Measurements from ENCODE around the gene HSPA1A. TPM values are rescaled to one million over a fixed set of nuclear protein-coding genes. Genes with fewer than 3 reads are reported as not detected.

HSPA1A gene
- total and polyA plus RNA-seq, 9 of the 15 experiments (the other 6 are each of a cell fraction or from before 2014, with no cell fraction given): 2.2 to 273 (median 107) TPM

DNA sequence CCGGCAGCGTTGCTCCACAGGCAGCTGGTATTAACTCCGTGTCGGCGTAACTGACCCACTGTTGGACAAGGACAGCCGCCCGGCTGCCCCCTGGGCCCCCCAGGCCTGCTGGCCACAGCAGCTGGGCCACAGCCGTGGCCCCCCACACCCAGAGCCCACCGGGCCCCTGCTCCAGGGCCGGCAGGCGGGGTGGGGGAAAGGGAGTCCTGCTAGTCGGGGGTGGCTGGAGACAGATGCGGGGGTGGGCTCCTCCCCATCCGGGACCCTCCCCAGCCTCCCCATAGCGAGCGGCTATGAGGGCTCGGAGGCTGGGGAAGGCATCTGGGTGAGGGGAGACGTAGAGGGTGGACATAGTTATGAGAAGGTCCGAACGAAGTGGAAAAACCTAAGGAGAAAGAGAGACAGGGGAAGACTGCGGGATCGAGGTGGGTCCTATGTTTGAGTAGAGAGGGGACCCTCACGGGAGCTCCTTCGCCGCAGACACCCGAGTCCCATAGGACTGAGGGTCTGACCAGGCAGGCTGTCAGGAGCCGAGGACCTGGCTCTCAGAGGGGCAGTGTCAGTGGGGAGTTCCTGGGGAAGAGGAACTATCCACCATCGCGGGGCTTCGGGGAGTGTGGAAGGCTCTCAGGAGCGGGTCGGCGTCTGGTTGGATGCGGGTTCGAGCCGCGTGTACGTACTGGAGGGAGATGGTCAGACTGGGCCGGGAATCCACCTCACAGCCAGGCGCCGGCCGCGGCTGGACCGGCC, 20.3 kb upstream of the HSPA1A start (continued):
- TF ChIP-seq, protein P1, sequence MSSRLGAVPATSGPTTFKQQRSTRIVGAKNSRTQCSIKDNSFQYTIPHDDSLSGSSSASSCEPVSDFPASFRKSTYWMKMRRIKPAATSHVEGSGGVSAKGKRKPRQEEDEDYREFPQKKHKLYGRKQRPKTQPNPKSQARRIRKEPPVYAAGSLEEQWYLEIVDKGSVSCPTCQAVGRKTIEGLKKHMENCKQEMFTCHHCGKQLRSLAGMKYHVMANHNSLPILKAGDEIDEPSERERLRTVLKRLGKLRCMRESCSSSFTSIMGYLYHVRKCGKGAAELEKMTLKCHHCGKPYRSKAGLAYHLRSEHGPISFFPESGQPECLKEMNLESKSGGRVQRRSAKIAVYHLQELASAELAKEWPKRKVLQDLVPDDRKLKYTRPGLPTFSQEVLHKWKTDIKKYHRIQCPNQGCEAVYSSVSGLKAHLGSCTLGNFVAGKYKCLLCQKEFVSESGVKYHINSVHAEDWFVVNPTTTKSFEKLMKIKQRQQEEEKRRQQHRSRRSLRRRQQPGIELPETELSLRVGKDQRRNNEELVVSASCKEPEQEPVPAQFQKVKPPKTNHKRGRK (tag; IDR thresholded peaks at IDR 0.05): no peak
- TF ChIP-seq, protein P2, sequence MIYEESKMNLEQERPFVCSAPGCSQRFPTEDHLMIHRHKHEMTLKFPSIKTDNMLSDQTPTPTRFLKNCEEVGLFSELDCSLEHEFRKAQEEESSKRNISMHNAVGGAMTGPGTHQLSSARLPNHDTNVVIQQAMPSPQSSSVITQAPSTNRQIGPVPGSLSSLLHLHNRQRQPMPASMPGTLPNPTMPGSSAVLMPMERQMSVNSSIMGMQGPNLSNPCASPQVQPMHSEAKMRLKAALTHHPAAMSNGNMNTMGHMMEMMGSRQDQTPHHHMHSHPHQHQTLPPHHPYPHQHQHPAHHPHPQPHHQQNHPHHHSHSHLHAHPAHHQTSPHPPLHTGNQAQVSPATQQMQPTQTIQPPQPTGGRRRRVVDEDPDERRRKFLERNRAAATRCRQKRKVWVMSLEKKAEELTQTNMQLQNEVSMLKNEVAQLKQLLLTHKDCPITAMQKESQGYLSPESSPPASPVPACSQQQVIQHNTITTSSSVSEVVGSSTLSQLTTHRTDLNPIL (CRISPR knock-in tag; IDR thresholded peaks at IDR 0.05): no peak
- TF ChIP-seq NFE2L1 (tag; IDR thresholded peaks at IDR 0.05; ENCODE audit: borderline replicate concordance, low read depth) (no peak), JUN (IDR thresholded peaks at IDR 0.05; ENCODE audit: borderline replicate concordance, low read depth, low read length) (no peak), JUN (CRISPR knock-in tag; IDR thresholded peaks at IDR 0.05; ENCODE audit: borderline replicate concordance) (no peak; the same call in 1 of the 2 replicates), CBX2 (IDR thresholded peaks at IDR 0.05; ENCODE audit: insufficient read depth, low read length, poor library complexity, severe bottlenecking) (no peak), ZNF347 (CRISPR knock-in tag; IDR thresholded peaks at IDR 0.05; ENCODE audit: low read depth) (no peak), SMARCA5 (IDR thresholded peaks at IDR 0.05) (no peak), PRMT5 (CRISPR knock-in tag; IDR thresholded peaks at IDR 0.05) (no peak), PCBP1 (IDR thresholded peaks at IDR 0.05; ENCODE audit: low read depth, low read length, poor library complexity, severe bottlenecking) (no peak), CBX1 (IDR thresholded peaks at IDR 0.05; ENCODE audit: low read depth) (no peak), NEUROD1 (IDR thresholded peaks at IDR 0.05; ENCODE audit: borderline replicate concordance, low read depth, low read length, partially characterized antibody) (no peak), CSDE1 (IDR thresholded peaks at IDR 0.05) (no peak; a peak in 1 of 4 replicates), ZNF316 (IDR thresholded peaks at IDR 0.05) (peak; percentile 30), GATAD2A (IDR thresholded peaks at IDR 0.05) (no peak)
- TF ChIP-seq, protein P3, sequence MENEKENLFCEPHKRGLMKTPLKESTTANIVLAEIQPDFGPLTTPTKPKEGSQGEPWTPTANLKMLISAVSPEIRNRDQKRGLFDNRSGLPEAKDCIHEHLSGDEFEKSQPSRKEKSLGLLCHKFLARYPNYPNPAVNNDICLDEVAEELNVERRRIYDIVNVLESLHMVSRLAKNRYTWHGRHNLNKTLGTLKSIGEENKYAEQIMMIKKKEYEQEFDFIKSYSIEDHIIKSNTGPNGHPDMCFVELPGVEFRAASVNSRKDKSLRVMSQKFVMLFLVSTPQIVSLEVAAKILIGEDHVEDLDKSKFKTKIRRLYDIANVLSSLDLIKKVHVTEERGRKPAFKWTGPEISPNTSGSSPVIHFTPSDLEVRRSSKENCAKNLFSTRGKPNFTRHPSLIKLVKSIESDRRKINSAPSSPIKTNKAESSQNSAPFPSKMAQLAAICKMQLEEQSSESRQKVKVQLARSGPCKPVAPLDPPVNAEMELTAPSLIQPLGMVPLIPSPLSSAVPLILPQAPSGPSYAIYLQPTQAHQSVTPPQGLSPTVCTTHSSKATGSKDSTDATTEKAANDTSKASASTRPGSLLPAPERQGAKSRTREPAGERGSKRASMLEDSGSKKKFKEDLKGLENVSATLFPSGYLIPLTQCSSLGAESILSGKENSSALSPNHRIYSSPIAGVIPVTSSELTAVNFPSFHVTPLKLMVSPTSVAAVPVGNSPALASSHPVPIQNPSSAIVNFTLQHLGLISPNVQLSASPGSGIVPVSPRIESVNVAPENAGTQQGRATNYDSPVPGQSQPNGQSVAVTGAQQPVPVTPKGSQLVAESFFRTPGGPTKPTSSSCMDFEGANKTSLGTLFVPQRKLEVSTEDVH (IDR thresholded peaks at IDR 0.05; ENCODE audit: low read depth, partially characterized antibody): peak; percentile 42
- TF ChIP-seq, protein P4, sequence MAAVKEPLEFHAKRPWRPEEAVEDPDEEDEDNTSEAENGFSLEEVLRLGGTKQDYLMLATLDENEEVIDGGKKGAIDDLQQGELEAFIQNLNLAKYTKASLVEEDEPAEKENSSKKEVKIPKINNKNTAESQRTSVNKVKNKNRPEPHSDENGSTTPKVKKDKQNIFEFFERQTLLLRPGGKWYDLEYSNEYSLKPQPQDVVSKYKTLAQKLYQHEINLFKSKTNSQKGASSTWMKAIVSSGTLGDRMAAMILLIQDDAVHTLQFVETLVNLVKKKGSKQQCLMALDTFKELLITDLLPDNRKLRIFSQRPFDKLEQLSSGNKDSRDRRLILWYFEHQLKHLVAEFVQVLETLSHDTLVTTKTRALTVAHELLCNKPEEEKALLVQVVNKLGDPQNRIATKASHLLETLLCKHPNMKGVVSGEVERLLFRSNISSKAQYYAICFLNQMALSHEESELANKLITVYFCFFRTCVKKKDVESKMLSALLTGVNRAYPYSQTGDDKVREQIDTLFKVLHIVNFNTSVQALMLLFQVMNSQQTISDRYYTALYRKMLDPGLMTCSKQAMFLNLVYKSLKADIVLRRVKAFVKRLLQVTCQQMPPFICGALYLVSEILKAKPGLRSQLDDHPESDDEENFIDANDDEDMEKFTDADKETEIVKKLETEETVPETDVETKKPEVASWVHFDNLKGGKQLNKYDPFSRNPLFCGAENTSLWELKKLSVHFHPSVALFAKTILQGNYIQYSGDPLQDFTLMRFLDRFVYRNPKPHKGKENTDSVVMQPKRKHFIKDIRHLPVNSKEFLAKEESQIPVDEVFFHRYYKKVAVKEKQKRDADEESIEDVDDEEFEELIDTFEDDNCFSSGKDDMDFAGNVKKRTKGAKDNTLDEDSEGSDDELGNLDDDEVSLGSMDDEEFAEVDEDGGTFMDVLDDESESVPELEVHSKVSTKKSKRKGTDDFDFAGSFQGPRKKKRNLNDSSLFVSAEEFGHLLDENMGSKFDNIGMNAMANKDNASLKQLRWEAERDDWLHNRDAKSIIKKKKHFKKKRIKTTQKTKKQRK (IDR thresholded peaks at IDR 0.05; ENCODE audit: borderline replicate concordance, low read depth, low read length): no peak
